ENCODE results near the gene KIAA1671. TPM values are rescaled to one million over a fixed set of nuclear protein-coding genes. Genes with fewer than 3 reads are reported as not detected.

Gene KIAA1671
- total and polyA plus RNA-seq, 4 experiments from 2014 or later: 0.04 to 10.2 (median 5.2) TPM

DNA sequence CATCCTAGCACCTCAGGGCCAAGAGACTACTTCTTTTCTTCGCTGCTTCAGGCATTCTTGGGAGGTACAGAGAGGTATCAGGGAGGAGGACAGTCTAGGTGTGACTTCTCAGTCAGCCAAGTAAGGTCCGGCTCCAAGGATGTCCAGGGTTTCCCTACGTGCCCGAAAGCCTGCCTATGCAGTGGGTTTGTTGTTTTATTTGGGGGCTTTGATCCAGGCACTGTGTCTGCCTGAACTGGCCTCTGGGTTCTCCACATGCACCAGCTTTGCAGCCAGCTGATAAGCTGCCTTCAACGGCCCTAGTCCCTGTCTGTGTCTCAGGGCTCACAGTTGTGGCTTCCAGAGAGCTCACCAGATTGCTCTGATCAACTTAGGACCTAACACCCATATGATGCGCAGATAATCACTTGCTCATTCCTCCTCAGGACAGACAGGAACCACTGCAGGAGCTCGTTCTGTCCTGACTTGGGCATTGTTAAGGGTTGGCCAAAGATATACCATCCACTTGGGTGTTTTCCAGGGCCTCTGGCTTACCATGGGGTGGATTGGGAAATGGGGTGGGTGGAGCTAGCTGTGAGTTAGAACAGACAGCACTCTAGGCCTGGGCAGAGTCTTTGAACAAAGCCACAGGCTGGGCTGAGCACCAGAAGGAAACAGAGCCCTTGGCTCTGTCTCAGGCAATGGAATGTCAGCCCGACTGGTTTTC, 201.6 kb downstream of the KIAA1671 start:
- Mint-ChIP-seq H3K4me3 (no peak overlapping the region), H3K36me3 (no peaks in the 10 kb centered on the region), H3K27me3 (no peaks in the 10 kb centered on the region), H3K9me3 (no peaks in the 10 kb centered on the region), H3K4me1 (peaks cover 0 to 2% (median 0%) of the 10 kb centered on the region in 4 donors), H3K27ac (no peak overlapping the region)
- Histone ChIP-seq H3K36me3 (ENCODE audit: insufficient read depth, low read length) (no peaks in the 10 kb centered on the region), H3K27me3 (ENCODE audit: insufficient read depth, low read length) (no peaks in the 10 kb centered on the region), H3K4me3 (ENCODE audit: low read length in 2 of 2) (no peak overlapping the region), H3K4me1 (ENCODE audit: insufficient read depth, low read length) (no peaks in the 10 kb centered on the region), H3K9me3 (ENCODE audit: control insufficient read depth in 1 of 2, low read length in 2 of 2) (no peaks in the 10 kb centered on the region), H3K27ac (ENCODE audit: low read depth, low read length) (no peak overlapping the region)
- ChIA-PET CTCF (ENCODE audit: partially characterized antibody) (no interaction called here), POLR2A (ENCODE audit: partially characterized antibody) (no interaction called here)
- intact Hi-C loops (cut with micrococcal nuclease): no loop called here
- DNase-seq: no peak

DNA sequence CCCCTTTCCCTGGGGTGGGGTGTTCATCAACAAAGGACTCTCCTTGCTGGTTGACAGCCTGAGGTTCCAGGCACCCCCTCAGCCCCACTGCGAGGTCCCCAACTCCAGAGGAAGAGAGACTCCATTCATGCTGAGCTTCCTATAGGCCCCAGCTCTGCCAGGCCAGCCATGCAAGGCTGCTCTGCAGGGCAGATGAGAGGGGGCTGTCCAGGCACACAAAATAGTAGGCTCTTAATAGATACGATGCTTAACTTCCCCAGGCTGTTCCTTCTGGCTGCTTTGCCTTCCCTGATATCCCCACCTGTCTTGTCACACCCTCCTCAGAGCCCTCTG, 202.1 kb downstream of the KIAA1671 start:
- Histone ChIP-seq H3K27me3 (ENCODE audit: insufficient read depth, low read length) (no peaks in the 10 kb centered on the region), H3K27ac (ENCODE audit: low read depth, low read length) (no peak overlapping the region), H3K36me3 (ENCODE audit: insufficient read depth, low read length) (no peaks in the 10 kb centered on the region), H3K4me3 (ENCODE audit: low read length in 2 of 2) (no peak overlapping the region), H3K9me3 (ENCODE audit: control insufficient read depth in 1 of 2, low read length in 2 of 2) (no peaks in the 10 kb centered on the region), H3K4me1 (ENCODE audit: insufficient read depth, low read length) (no peaks in the 10 kb centered on the region)
- Mint-ChIP-seq H3K4me1 (peaks cover 0 to 2% (median 0%) of the 10 kb centered on the region in 4 donors), H3K36me3 (no peaks in the 10 kb centered on the region), H3K9me3 (no peaks in the 10 kb centered on the region), H3K4me3 (no peak overlapping the region), H3K27me3 (no peaks in the 10 kb centered on the region), H3K27ac (no peak overlapping the region)
- ChIA-PET CTCF (ENCODE audit: partially characterized antibody) (no interaction called here), POLR2A (ENCODE audit: partially characterized antibody) (no interaction called here)
- DNase-seq: no peak
- intact Hi-C loops (cut with micrococcal nuclease): no loop called here

DNA sequence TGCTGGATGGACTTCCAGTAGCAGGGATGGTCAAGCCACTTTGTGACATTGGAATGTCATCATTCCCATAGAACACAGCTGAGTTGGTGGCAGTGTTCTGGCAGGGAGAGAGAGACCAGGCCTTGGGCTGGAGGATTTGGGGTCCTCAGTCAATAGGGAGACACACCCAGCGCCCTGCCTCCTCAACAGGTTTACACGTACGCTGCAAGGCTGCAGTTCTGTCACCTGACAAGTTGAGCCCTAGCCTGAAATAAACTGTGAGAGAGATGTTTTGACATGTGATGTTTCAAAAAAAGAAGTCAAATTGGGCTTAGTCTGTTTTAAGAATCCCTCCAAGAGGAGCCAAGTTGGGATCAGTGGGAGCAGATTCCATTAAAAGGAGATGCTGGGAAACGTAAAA, 204.2 kb downstream of the KIAA1671 start:
- Mint-ChIP-seq H3K4me1 (peaks cover 0 to 2% (median 0%) of the 10 kb centered on the region in 4 donors), H3K27ac (peak overlapping the region in 2 of 7 donors; percentile 1 to 39), H3K9me3 (no peaks in the 10 kb centered on the region), H3K27me3 (no peaks in the 10 kb centered on the region), H3K36me3 (no peaks in the 10 kb centered on the region), H3K4me3 (no peak overlapping the region)
- CTCF ChIA-PET (ENCODE audit: partially characterized antibody): no interaction called here
- H3K4me1 ChIP-seq (ENCODE audit: insufficient read depth, low read length): no peaks in the 10 kb centered on the region
- no peaks in the 10 kb centered on the region for H3K27me3 ChIP-seq (ENCODE audit: insufficient read depth, low read length)
- no peak overlapping the region for H3K27ac ChIP-seq (ENCODE audit: low read depth, low read length)
- no peak for DNase-seq
- no peak overlapping the region for H3K4me3 ChIP-seq (ENCODE audit: low read length in 2 of 2)
- H3K9me3 ChIP-seq (ENCODE audit: control insufficient read depth in 1 of 2, low read length in 2 of 2): no peaks in the 10 kb centered on the region
- H3K36me3 ChIP-seq (ENCODE audit: insufficient read depth, low read length): no peaks in the 10 kb centered on the region
- intact Hi-C loops (cut with micrococcal nuclease): no loop called here
- POLR2A ChIA-PET (ENCODE audit: partially characterized antibody): no interaction called here

DNA sequence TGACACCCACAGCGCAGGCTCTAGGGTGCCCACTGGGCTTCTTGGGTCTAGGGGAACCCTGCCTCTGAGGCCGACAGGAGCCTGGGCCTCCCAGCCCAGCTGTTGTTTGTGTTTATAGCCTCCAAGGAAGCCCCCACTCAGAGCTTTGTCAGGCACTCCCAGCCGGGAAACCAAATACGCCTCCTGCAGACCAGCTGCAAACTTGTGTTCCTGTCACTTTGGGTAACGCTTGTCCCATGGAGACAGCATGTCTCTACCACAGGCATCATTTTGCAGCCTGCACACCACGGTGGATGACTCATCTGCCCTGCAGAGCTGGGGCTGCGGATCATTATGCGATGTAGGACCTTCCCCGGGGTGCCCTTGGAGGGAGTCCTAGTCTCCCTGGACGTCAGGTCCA, 206.5 kb downstream of the KIAA1671 start:
- no peaks in the 10 kb centered on the region for H3K9me3 ChIP-seq (ENCODE audit: control insufficient read depth in 1 of 2, low read length in 2 of 2)
- H3K36me3 ChIP-seq (ENCODE audit: insufficient read depth, low read length): no peaks in the 10 kb centered on the region
- intact Hi-C loops (cut with micrococcal nuclease): no loop called here
- Mint-ChIP-seq H3K27ac (no peak overlapping the region), H3K27me3 (no peaks in the 10 kb centered on the region), H3K9me3 (no peaks in the 10 kb centered on the region), H3K36me3 (no peaks in the 10 kb centered on the region), H3K4me3 (no peak overlapping the region), H3K4me1 (peaks cover 0 to 2% (median 0%) of the 10 kb centered on the region in 4 donors)
- H3K27me3 ChIP-seq (ENCODE audit: insufficient read depth, low read length): no peaks in the 10 kb centered on the region
- H3K4me1 ChIP-seq (ENCODE audit: insufficient read depth, low read length): no peaks in the 10 kb centered on the region
- no peak for DNase-seq
- H3K4me3 ChIP-seq (ENCODE audit: low read length in 2 of 2): no peak overlapping the region
- ChIA-PET POLR2A (ENCODE audit: partially characterized antibody) (no interaction called here), CTCF (ENCODE audit: partially characterized antibody) (no interaction called here)
- H3K27ac ChIP-seq (ENCODE audit: low read depth, low read length): no peak overlapping the region

DNA sequence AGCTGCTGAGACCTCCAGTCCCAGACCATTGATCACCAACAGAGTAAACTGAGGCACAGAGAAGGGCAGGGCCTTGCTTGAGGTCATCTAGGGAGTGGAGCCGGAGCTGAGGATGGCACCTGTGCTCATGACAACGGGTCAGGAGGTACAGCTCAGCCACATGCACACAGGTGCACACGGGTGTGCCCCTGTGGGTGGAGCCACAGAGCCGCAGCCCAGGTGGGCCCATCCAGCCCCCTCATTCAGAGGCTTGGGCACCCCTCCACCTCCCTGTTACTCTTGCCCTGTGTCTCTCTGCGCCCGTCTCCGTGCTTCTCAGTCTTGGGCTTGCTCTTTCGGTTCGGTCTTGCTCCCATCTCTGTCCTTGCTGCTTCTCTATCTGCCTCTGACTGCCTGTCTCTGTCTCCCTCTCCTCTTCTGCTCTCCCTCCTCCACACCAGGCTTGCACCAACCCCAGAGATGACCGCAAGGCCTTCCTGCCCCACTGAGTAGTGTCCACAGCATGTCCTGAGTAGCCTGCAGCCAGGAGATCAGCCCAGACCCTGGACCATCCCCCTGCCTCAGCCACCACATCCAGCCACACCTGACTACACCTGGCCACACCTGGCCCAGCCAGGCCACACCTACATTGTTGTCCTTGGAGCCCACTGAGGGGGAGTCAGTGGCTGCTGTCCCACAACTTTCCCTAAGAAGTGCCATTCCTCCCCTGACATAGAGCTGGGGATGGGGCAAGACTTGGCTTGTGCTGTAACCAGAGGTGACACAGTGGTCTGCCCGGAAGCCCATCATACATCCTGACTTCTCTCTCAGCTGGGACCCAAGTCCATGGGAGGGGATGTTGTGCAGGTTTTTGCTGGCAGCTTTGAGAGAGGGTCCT, 207.8 kb downstream of the KIAA1671 start:
- Mint-ChIP-seq H3K4me1 (peaks cover 0 to 2% (median under 1%) of the 10 kb centered on the region in 4 donors), H3K27ac (peak overlapping the region in 1 of 7 donors; percentile 24), H3K9me3 (no peaks in the 10 kb centered on the region), H3K36me3 (no peaks in the 10 kb centered on the region), H3K4me3 (no peak overlapping the region), H3K27me3 (no peaks in the 10 kb centered on the region)
- ChIA-PET CTCF (ENCODE audit: partially characterized antibody) (interaction anchor here (0.8 kb wide), 1 partner anchor 79 kb away, joined by 4 read pairs; no protein-coding TSS in a partner anchor), POLR2A (ENCODE audit: partially characterized antibody) (no interaction called here)
- no peaks in the 10 kb centered on the region for H3K27me3 ChIP-seq (ENCODE audit: insufficient read depth, low read length)
- no peaks in the 10 kb centered on the region for H3K36me3 ChIP-seq (ENCODE audit: insufficient read depth, low read length)
- H3K4me1 ChIP-seq (ENCODE audit: insufficient read depth, low read length): no peaks in the 10 kb centered on the region
- no peak overlapping the region for H3K4me3 ChIP-seq (ENCODE audit: low read length in 2 of 2)
- no peaks in the 10 kb centered on the region for H3K9me3 ChIP-seq (ENCODE audit: control insufficient read depth in 1 of 2, low read length in 2 of 2)
- intact Hi-C loops (cut with micrococcal nuclease): no loop called here
- no peak for DNase-seq
- no peak overlapping the region for H3K27ac ChIP-seq (ENCODE audit: low read depth, low read length)

DNA sequence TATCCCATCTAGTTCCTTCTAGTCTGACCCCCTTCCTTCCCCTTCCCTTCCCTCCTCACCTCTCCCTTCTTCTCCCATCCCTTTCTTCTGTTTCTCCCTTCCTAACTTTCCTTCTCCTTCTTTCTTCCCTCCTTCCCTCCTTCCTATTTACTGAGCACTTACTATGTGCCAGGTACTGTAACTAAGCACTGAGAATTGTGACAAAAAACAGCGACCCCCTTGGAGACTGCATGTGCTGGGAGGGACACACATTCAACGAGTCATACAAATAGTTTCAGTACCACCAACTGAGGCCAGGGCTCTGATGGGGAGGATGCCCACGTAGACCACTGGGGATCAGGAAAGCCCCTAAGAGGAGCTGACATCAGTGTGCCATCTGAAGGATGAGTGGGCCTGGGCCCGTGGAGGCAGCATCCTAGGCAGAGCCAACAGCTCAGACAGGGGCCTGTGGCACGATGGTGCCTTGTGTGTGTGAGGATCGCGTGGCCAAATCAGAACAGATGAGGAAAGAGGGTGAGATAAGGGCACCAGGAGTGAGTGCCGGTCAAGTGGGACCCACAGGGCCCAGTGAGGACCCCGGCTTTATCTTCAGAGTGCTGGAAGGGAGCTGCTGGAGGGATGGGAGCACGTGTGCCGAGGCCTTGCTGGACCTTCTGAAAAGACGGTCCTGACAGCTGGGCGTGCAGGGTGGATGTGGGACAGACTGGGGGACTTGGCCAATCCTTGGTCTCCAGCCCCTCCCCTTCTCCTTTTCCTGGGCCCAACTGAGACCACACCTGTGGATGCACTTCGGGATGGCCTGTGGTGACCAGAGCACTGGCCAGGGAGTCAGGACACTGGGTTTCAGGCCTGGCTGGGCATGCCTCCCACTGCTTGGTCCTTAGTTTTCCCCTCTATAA, 208.8 kb downstream of the KIAA1671 start:
- Mint-ChIP-seq H3K4me1 (peaks cover 0 to 2% (median under 1%) of the 10 kb centered on the region in 4 donors), H3K27me3 (no peaks in the 10 kb centered on the region), H3K36me3 (no peaks in the 10 kb centered on the region), H3K4me3 (no peak overlapping the region), H3K9me3 (no peaks in the 10 kb centered on the region), H3K27ac (peak overlapping the region in 2 of 7 donors; percentile 37 to 47)
- POLR2A ChIA-PET (ENCODE audit: partially characterized antibody): no interaction called here
- Histone ChIP-seq H3K27me3 (ENCODE audit: insufficient read depth, low read length) (no peaks in the 10 kb centered on the region), H3K27ac (ENCODE audit: low read depth, low read length) (no peak overlapping the region), H3K4me1 (ENCODE audit: insufficient read depth, low read length) (no peaks in the 10 kb centered on the region), H3K9me3 (ENCODE audit: control insufficient read depth in 1 of 2, low read length in 2 of 2) (no peaks in the 10 kb centered on the region), H3K36me3 (ENCODE audit: insufficient read depth, low read length) (no peaks in the 10 kb centered on the region), H3K4me3 (ENCODE audit: low read length in 2 of 2) (no peak overlapping the region)
- no peak for DNase-seq
- CTCF ChIA-PET (ENCODE audit: partially characterized antibody): interaction anchor here (0.8 kb wide), 1 partner anchor 80 kb away, joined by 4 read pairs; no protein-coding TSS in a partner anchor
- intact Hi-C loops (cut with micrococcal nuclease): no loop called here

Measured in CD4-positive, alpha-beta memory T cell (primary cell).